Left colon (tissue), 2 donors: ENCODE data around the gene MFAP4. TPM values are rescaled to one million over a fixed set of nuclear protein-coding genes. Genes with fewer than 3 reads are reported as not detected.

ENCODE experiments used
- ATAC-seq: fragments of 200-7000 bp; cut with Tn5 transposase; one replicate; pipeline ENCODE4 v1.9.1; 2020; ENCODE audit warnings: mild to moderate bottlenecking, moderate library complexity
- DNase-seq, 2 donors: peaks; one replicate each; pipeline ENCODE4 v3.0.0-alpha.2; 2020
- intact Hi-C, 2 donors: fragments of 100-400 bp; cut with DNase I in 1 of 2; cut with micrococcal nuclease in 1 of 2; formaldehyde crosslinking; loops; one replicate each; pipeline versions ENCODE4 v1.11.2 to v1.14.0; 2022; cut with DNase I, micrococcal nuclease
- total RNA-seq, 2 donors: library from RNA; stranded (reverse); fragmentation: NEBNext Ultra II Directional; extraction: Animal tissue kit (Norgen Biotek cat#: 25700); gene quantifications; one replicate each; pipeline ENCODE4 v1.2.1, GENCODE V29; 2021
- donor health status: DM: no; HTN: no; CAD: no.
- donor health status: DM: yes; HTN: yes; CAD: no.

MFAP4 gene
- total RNA-seq, 2 donors from 2014 or later = 12.9 to 68.6 TPM

DNA sequence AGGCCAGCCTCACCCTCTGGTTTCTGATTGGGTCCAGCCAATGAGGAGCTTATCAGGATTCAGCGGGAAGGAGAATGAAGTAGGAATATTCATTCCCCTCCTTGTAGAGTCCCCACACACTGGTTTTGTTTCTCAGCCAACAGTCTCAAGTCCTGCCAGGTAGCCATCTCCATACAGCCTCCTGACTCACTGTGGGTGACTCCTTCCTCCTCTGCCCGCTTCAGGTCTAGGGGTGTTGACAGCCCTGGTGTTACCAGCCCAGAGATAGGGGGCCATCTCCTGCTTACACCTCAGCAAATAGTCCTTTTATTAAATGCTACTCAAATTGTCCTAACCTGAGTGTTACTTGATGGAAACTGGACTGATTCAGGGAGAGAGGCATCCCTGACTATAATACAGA is 4.0 kb upstream of the MFAP4 start:
- ATAC-seq = no peak
- intact Hi-C loops = no loop called here
- DNase-seq = no peak

DNA sequence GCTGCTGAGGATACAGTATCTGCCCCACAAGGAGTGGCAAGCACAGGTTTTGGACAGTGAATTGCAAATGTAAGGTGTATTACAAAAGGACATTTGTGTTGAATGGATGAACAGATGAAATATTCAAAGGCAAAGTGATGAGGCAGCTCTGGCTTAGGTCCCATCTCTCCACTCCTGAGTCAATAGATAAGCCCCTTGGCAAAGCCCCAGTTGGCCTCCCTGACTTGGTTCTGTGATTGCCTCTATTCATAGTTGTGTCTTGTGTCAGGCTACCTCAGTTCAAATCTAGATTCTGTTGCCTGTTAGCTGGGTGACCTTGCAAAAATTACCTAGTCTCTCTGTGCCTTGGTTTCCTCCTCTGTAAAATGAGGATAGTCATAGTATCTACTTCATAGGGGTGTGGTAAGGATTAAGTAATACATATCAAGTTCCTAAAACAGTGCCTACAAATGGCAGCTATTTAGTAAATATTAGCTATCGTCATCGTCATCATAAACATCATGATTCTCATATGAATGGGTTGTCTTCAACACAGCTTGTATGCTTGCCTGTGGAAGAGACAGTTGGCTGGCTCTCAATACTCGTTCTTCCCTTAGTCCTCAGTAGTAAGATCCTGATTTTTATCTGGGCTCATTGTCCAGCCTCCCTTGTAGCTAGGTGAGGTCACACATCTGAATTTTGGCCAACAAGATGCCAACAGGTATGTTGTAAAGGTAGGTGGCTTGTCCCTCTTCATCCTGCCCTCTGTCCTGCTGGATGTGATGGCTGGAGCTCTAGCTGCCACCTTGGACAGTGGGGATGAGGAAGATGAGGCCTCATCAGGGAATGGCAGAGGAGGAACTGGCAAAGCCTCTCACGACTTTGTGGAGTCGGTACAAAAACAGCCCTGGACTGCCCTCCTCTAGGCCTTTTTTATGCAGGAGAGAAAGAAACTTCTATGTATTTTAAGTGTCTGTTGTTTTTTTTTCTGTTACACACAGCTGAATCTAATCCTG is 2.1 kb upstream of the MFAP4 start:
- DNase-seq (peak in 1 of 2 donors; percentile 19), ATAC-seq (no peak)

DNA sequence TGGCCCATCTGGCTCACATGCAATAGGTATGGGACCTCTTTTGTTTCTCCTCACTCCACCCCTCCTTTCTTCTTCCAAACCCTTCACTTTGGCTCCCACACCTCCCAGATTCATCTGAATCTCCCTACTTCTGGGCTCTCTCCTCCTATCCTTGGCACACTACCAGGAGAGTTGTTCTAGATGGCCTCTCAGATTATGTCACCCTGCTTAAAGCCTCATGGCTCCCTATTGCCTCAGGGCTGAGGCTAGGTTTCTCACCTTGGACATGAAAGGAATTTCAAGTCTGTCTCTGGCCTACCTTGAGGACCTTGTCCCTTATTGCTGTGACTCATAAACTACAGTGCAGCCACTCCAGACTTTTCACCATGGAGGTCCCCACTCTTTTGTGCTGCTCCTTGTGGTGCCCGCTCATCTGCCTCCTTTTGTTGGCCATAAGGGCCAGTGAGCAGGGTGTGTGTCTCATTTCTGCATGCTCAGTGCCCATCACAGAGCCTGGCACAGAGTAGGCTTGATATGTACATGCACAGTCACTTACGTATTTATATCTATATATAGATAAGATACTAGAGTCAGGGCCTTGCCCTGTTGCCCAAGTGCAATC is 1.0 kb upstream of the MFAP4 start:
- DNase-seq (peak in 1 of 2 donors; percentile 41), ATAC-seq (peak; percentile 36)
- intact Hi-C loops = no loop called here

More for the DNA sequence above, 2.1 kb upstream of the MFAP4 start:
- intact Hi-C loops = no loop called here

DNA sequence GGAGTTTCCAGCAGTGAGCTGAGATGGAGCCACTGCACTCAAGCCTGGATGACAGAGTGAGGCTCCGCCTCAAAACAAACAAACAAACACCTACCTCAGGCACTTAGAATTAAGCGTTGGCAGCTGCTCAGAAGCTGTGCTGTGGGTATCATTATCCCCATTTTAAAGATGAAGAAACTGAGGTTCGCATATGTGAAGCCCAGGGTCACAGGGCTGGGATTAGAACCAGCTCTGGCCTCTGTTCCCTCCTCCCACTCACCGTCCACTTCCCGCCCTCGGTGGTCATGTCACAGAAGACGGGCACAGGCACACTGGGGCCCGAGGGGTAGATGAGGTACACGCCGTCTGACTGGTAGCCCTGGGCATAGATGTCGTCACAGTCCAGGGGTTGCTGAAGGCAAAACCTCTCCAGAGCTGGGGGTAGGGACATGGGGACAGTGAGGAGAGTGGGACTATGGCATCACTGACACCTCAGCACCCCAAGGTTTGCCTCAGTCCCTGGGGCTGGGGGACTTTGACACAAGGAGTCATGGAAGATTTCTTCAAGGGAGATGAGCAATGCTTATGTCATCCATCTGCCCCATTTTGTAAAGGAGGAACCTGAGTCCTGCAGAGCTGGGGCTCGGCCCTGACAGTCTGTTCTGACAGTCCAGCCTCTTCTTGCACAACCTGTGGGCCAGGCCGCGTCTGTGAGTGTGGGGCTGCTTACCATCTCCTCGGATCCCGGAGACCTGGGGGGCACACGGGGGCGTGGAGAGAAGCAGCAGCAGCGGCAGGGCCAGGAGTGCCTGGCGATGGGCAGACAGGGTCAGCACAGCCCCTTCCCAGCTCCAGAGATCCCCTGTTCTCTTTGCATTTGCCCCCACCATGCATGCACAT is 700 bp downstream of the MFAP4 start:
- ATAC-seq (no peak), DNase-seq (peak in 1 of 2 donors; percentile 70)
- intact Hi-C loops = no loop called here

DNA sequence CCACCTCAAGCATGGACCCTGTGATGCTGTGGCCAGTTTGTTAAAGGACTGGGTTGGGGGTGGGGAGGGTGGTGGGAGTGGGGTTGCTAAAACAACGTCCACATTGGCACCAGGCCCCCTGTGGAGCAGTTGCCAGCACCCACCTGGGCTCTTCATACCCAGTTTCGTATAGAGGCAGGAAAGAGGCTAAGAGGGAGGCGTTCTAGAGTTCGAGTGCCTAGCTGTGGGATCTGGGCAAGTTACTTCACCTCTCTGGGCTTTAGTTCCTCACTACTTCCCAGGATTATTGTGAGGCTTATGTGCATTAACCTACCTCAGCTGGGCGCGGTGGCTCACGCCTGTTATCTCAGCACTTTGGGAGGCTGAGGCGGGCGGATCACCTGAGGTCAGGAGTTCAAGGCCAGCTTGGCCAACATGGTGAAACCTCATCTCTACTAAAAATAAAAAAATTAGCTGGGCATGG is 1.4 kb downstream of the MFAP4 start:
- ATAC-seq (no peak), DNase-seq (peak in 1 of 2 donors; percentile 24)
- intact Hi-C loops = no loop called here

DNA sequence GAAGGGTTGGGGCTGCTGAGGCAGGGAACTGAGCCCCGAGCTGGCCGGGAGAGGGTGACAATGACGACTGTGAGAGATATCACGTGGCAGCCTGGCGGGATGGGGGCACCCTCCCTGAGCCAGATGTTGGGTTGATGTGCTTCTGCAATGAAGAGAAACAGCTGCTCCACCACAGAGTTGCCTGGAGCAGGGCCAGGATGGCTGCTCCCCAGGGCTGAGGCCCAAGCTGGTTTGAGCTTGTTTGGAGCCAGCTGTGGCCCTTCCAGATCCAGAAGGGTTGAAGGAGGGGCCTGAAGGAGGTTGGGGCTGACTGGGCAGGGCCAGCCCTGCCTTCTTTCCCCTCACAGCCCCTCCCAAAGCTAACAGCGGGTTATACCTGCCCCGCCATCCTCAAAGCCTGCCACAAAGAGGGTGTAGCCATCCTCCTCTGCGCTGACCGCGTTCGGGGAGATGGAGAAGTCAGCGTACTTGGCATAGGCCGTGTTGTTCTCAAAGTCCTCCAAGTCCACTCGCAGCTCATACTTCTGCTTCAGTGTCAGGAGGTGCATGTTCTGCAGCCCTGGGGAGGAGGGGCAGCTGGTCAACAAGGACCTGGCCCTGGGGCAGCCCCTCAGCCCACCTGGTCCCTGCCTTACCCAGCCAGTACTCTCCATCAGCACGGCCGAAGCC is 2.1 kb downstream of the MFAP4 start:
- intact Hi-C loops = no loop called here
- peak; percentile 84 for ATAC-seq

DNA sequence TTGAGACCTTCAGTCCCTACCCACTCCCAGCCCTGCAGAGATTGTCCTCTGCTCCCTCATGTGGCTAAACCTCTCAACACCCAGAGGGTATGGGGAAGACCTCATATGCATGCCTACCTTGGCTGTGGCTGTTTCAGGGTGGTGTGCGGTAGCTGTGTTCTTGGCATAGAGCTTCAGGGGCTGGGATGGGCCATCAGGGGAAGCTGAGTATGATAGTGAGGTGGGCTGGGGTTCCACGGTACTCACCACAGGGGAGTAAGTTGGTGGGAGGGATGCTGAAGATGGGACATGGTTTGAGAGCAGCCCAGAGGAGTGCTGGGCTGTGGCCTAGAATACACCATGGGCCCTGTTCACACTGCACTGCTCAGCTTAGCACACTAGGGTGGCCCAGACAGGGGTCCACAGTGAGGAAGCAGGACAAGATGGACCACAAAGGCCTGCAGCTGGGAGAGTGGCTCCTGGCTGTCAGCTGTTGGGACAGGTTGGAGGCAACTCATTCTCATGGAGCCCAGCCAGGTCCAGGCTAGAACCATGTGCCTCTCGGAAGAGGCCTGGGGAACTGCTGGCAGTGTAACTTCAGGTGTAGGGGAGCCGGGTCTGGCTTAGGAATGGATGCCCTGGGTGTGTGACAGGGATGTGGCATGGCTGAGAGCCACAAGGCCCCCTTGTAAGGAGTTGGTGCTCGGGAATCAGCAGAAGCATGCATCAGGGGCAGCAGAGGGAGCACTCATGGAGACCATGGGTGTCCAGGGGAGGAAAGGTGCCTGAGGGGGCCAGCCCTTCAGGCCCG is 3.1 kb downstream of the MFAP4 start:
- ATAC-seq (no peak), DNase-seq (peak in 1 of 2 donors; percentile 49)
- intact Hi-C loops = no loop called here

More for the DNA sequence above, 2.1 kb downstream of the MFAP4 start:
- peak; percentile 89 to 93 for DNase-seq

DNA sequence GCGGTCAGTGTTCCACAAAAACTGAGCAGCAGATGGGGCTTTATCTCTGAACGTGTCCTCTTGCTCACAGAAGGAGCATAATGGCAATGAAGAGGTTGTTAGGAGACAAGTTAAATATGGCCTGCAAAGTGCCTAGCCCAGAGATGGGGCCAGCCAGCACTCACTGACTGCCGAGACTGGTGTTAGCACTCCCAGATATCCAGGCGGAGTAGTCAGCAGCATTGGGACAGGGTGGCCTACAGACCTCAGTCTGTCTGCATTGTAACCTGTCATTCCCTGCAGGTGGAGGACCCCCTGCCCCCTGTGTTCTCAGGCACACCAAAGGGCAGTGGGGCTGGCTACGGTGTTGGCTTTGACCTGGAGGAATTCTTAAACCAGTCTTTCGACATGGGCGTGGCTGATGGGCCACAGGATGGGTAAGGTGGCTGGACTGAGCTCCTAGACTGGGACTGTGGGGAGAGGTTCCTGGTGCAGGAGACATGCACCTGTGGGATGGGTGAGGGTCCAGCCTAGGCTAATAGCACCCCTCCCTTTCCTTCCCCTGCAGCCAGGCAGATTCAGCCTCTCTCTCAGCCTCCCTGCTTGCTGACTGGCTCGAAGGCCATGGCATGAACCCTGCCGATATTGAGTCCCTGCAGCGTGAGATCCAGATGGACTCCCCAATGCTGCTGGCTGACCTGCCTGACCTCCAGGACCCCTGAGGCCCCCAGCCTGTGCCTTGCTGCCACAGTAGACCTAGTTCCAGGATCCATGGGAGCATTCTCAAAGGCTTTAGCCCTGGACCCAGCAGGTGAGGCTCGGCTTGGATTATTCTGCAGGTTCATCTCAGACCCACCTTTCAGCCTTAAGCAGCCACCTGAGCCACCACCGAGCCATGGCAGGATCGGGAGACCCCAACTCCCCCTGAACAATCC is 4.2 kb downstream of the MFAP4 start:
- ATAC-seq (no peak), DNase-seq (peak in 1 of 2 donors; percentile 24)
- intact Hi-C loops = no loop called here

DNA sequence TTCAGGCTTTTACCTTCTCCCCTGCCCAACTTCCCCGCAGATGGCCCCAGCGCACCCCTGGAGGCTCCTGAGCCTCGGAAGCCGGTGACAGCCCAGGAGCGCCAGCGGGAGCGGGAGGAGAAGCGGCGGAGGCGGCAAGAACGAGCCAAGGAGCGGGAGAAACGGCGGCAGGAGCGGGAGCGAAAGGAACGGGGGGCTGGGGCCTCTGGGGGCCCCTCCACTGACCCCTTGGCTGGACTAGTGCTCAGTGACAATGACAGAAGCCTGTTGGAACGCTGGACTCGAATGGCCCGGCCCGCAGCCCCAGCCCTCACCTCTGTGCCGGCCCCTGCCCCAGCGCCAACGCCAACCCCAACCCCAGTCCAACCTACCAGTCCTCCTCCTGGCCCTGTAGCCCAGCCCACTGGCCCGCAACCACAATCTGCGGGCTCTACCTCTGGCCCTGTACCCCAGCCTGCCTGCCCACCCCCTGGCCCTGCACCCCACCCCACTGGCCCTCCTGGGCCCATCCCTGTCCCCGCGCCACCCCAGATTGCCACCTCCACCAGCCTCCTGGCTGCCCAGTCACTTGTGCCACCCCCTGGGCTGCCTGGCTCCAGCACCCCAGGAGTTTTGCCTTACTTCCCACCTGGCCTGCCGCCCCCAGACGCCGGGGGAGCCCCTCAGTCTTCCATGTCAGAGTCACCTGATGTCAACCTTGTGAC is 5.1 kb downstream of the MFAP4 start:
- intact Hi-C loops = no loop called here
- ATAC-seq (no peak), DNase-seq (peak in 1 of 2 donors; percentile 26)

DNA sequence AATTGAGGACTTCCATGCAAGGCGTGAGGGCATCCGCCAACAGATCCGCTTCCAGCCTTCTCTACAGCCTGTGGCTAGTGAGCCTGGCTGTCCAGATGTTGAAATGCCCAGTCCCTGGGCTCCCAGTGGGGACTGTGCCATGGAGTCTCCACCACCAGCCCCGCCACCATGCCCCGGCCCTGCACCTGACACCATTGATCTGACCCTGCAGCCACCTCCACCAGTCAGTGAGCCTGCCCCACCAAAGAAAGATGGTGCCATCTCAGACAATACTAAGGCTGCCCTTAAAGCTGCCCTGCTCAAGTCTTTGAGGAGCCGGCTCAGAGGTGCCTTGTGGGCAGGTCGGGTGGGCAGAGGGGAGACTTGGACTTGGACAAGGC is 5.6 kb downstream of the MFAP4 start:
- DNase-seq = peak in 1 of 2 donors; percentile 19
- intact Hi-C loops = no loop called here
- no peak for ATAC-seq

DNA sequence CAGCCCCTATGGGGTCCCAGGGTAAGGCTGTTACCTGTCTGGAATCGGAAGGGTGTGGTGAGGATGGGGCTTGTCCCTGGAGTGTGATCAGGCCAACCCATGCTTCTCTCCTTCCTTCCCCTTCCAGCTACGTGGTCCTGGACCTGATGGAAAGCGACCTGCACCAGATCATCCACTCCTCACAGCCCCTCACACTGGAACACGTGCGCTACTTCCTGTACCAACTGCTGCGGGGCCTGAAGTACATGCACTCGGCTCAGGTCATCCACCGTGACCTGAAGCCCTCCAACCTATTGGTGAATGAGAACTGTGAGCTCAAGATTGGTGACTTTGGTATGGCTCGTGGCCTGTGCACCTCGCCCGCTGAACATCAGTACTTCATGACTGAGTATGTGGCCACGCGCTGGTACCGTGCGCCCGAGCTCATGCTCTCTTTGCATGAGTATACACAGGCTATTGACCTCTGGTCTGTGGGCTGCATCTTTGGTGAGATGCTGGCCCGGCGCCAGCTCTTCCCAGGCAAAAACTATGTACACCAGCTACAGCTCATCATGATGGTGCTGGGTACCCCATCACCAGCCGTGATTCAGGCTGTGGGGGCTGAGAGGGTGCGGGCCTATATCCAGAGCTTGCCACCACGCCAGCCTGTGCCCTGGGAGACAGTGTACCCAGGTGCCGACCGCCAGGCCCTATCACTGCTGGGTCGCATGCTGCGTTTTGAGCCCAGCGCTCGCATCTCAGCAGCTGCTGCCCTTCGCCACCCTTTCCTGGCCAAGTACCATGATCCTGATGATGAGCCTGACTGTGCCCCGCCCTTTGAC is 6.3 kb downstream of the MFAP4 start:
- ATAC-seq (no peak), DNase-seq (peak in 1 of 2 donors; percentile 24)
- intact Hi-C loops = no loop called here

DNA sequence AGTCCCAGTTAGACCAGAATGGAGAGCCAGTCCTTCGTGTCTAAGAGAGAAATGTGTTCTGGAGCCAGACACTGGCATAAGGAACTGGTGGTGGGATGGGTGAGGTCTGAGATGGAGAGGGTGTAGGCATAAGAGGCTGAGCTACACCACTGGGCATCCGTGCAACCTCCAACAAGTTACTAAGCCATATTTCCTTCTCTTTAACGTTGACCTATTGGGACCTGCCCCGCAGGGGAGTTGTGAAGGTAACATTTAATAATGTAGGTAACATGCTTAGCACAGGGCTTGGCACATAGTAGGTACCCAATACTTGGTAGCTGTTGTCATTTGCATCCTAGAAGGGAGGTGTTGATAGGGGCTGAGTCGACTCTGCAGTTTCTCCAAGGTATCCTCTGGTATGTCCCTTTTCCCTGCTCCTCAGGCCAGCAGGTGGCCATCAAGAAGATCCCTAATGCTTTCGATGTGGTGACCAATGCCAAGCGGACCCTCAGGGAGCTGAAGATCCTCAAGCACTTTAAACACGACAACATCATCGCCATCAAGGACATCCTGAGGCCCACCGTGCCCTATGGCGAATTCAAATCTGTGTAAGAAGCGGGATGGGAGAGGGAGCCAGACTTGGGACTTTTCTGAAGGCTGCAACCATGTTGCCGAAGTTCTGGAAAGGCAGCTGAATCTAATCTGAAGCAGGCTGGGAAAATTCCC is 7.5 kb downstream of the MFAP4 start:
- intact Hi-C loops = no loop called here
- DNase-seq (no peak), ATAC-seq (no peak)

DNA sequence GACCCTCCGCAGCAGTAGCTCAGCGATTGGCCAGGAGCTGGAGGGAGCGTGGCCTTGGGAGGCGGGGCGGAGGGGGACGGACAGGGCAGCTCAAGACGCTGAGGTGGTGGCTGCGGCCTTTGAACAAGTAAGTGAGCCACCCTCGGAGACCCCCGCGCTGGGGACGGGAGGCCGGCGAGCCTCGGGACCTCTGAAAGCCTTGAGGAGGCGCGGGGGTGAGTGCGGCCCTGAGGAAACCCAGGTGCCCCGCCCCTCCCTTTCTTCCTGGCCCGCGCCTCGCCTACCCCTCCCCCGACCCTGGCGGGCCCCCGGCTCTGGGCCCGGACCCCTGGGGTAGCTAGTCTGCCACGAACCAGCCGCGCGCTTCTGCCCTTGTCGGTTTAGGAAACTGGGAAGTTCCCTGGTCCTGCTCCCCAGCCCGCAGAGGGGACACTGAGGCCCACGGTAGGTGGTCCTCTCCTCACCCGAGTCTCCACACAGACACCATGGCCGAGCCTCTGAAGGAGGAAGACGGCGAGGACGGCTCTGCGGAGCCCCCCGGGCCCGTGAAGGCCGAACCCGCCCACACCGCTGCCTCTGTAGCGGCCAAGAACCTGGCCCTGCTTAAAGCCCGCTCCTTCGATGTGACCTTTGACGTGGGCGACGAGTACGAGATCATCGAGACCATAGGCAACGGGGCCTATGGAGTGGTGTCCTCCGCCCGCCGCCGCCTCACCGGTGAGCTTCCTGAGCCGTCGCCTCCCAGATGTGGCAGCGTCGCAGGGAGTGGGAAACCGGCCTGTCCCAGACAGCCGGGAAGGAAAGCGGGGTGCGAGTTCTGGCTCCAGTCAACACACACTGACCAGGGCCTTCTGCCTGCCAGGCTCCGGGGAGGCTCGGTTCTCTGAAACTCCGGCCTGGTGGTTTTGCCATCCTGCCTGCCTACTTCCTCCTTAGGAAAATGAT is 8.3 kb downstream of the MFAP4 start, which contains the start of gene MAPK7:
TSS of gene MAPK7 (plus strand) at position 83 of the 945 bp plus-strand sequence. CDS start at position 486, 403 bp downstream.
- DNase-seq = peak in 1 of 2 donors; percentile 53
- intact Hi-C loops = no loop called here
- ATAC-seq = peak; percentile 20
